ENCODE data around the gene CBLC.

Gene CBLC

DNA sequence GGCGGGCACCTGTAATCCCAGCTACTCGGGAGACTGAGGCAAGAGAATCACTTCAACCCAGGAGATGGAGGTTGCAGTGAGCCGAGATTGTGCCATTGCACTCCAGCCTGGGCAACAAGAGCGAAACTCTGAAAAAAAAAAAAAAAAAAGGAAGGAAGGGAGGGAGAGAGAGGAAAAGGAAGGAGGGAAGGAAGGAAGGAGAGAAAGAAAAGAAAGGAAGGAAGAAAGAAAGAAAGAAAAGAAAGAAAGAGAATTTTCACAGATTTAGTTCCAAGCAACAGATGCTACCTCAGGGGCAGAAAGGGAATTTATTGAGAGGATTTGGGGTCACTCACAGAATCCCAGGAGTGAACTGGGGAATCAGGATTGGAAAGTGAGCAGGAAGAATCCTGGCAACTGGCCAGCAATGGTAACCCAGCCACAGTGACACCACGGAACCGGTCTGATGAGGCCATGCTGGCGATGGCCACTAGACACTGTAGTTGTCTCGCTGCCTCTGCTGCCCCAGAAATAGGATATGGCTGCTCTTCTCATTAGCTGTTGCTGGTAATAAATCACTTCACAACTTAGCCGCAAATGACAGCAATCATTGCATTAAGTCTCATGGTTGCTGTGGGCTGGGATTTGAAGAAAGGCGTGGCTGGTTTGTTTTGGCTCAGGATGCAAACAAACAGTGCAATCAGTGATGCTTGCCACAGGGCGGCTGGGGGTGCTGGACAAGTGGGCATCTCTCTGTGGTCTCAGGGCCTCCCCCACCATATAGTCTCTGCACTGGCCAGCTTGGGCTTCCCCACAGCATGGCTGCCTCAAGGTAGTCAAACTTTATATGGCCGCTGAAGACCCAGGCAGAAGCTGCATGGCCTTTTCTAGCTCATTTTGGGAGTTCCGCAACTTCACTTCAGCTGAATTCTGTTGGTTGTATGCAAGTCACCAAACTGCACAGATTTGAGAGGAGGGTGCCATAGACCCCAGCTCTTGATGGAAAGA is 26.0 kb downstream of the CBLC start:
- DNase-seq: no peak

DNA sequence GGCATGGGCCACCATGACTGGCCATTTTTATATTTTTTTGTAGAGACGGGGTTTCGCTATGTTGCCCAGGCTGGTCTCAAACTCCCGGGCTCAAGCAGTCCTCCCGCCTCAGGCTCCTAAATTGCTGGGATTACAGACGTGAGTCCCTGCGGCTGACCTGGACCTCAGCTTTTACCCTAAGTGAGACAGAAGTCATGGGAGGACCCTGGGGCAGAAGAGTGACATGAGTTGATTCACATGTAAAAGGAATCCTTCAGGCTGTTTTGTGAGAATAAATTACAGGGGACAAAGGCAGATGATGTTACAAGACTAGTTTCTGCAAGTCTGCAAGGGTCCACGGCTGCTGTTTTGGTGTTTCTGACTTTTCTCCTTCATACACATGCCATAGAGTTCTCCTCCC is 28.6 kb downstream of the CBLC start:
- DNase-seq: no peak

DNA sequence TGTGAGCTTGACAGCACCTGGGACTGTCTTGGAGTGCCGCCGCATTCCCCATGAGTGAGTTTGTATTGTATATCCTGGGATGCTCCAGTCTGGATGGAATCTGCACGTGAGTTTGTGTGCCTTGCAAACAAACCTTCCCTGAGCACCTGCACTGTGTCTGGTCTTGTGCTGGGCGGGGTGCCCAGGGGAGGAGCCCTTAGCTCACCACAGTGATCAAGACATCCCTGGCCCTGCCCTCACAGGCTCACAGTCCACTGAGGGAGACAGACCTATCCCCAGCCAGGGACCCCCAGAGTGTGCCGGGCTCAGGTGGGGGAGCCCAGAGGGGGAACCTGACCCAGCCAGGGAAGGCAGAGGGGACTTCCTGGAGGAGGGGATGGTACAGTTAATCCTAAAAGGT is 29.5 kb downstream of the CBLC start:
- DNase-seq: no peak

DNA sequence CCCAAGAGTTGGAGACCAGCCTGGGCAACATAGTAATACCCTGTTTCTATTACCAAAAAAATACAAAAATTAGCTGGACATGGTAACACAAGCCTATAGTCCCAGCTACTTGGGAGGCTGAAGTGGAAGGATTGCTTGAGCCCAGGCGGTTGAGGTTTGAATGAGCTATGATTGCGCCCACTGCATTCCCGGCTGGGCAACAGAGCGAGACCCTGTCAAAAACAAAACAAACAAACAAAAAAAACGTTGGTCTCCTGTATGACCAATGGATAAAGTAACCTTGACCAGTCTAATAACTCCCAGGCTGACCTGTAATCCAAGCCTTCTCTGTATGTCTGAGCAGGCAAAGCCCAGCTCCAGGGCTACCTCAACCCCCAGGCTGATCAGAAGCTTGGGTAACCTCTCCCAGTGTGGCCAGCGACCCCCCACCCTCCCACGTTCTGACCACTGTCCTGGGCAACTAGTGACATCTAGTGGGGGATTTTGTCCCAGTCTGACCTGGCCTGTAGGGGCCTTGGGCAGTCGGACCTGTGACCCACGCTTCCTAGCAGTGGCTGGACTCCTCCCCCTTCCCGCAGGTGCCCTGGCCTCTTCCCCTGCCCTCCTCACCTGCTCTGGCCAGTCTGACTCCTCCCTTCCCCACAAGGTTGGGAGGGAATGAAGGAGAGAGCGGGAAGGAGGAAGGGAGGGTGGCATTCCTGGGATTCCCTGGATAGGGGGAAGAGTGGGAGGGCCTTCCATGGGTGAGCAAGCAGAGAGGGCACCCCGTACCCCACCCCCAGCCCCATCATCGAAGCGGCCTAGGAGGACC is 30.2 kb downstream of the CBLC start:
- DNase-seq: peak in 1 of 2 experiments; percentile 12

DNA sequence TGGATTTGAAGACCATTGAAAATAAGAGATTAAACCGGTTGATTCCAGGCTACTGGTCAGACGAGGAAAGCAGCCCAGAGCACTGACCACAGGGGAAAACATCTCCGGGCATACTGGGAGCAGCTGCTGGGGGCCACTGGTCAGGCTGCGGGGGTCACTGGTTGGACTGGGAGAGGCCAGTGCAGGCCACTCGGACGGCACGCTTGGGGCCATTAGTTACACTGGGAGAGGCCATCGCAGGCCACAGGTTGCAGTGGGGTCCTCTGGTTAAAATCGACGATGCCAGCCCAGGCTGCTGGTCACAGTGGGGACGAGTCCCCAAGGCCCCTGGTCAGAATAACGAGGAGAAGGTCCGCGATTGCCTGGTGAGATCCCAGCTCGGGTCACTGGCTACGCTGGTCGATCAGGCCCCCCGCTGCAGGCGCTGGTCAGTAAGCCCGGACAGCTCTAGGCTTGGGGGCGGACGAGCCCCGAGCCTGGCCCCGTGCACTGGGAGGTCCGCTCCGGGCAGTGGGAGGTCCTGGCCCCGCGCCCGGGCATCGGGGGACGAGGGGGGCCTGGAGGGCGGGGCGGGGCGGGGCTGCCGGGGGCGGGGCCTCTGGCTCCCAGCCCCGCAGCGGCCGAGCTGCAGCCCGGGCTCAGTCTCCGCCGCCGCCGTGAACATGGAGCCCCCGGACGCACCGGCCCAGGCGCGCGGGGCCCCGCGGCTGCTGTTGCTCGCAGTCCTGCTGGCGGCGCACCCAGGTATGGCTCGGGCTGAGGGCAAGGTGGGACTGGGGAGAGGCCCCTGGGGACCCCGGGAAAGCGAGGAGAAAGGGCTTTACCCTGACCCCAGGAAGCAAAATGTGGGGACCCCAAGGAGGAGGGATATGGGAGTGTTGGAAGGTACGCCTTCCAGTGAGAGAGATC is 31.0 kb downstream of the CBLC start, which contains the start of gene BCAM:
Gene BCAM (plus strand): TSS at position 641 of the 909 bp plus-strand sequence. CDS start 22 bp downstream, at position 663.
- no peak for DNase-seq

DNA sequence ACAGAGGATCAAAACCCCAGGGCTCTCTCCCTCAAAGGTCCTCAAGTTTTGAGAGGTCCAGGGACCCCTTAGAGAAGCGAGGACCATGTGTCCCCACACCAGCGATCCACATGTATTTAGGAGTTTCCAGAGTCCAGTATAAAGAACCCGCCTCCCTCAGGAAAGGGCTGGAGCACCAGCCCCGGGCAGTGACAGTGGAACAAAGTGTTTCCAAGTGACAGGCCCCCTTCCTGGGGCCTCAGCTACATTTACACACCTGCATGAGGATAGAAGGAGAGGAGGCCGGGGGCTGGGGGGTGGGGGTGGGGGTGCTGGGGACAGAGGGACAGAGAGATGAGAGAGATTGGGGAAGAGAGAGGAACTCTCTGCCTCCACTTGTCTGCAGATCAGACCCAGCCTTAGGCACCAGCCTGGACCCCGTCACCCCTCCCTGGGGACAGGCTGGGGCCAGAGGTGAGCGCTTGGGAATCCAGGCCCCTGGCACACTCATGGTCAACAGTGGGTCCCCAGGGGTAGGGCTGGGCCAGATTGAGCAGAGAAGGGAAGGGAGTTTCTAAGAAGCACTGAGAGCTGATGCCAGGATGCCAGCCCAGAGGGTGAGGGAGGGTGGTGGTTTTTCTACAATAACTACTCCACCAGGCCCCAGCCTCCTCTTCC is 32.0 kb downstream of the CBLC start:
- no peak for DNase-seq

DNA sequence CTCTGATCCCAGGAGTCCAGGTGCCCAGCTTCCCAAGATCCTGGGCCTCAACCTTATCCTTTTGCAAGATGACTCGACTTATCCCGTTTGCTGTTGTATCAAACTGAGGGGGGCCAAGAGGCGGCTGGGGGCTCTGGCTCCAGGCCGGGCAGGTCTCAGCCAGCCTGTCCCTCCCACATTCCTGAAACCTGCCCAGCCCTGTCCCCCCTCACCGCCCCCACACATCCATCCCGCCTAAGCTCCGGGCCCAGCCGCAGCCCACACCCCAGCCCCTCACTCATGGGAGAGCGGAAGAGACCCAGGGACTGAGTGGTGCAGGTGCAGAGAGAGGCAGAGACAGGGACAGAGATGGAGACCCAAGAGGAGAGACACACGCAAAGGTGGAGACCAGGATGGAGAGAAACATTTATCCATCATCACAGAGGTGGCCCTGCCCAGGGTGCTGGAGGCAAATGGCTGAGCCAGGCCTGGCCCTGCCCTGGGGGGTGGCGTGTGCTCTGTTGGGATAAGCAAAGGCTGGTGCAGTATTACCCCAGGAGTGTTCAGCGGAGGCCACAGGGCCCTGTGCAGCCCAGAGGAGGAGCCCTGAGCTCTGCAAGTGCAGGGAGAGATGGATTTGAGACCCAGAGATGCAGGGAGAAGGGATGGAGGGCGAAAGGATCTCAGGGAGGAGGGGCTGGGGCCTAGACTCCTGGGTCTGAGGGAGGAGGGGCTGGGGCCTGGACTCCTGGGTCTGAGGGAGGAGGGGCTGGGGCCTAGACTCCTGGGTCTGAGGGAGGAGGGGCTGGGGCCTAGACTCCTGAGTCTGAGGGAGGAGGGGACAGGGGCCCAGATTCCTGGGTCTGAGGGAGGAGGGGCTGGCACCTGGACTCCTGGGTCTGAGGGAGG is 32.8 kb downstream of the CBLC start:
- no peak for DNase-seq

DNA sequence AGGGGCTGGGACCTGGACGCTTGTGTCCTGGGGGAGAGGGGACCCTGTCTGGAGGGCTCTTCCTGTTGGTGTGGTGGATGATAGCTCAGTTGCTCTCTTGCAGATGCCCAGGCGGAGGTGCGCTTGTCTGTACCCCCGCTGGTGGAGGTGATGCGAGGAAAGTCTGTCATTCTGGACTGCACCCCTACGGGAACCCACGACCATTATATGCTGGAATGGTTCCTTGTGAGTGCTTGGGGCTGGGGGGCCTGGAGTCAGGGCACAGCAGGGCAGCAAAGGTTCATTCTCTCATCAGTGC is 33.4 kb downstream of the CBLC start:
- DNase-seq: no peak

DNA sequence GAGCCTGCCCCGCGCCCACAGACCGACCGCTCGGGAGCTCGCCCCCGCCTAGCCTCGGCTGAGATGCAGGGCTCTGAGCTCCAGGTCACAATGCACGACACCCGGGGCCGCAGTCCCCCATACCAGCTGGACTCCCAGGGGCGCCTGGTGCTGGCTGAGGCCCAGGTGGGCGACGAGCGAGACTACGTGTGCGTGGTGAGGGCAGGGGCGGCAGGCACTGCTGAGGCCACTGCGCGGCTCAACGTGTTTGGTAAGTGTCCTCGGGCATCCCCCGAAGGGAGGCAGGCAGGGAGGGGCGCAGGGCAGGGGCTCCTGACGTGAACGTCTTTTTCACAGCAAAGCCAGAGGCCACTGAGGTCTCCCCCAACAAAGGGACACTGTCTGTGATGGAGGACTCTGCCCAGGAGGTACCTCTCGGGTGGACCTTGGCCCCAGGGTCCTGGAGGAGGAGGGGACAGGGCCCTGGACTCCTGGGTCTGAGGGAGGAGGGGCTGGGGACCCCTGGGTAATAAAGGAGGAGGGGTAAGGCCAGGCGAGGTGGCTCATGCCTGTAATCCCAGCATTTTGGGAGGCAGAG is 34.5 kb downstream of the CBLC start:
- DNase-seq: no peak

DNA sequence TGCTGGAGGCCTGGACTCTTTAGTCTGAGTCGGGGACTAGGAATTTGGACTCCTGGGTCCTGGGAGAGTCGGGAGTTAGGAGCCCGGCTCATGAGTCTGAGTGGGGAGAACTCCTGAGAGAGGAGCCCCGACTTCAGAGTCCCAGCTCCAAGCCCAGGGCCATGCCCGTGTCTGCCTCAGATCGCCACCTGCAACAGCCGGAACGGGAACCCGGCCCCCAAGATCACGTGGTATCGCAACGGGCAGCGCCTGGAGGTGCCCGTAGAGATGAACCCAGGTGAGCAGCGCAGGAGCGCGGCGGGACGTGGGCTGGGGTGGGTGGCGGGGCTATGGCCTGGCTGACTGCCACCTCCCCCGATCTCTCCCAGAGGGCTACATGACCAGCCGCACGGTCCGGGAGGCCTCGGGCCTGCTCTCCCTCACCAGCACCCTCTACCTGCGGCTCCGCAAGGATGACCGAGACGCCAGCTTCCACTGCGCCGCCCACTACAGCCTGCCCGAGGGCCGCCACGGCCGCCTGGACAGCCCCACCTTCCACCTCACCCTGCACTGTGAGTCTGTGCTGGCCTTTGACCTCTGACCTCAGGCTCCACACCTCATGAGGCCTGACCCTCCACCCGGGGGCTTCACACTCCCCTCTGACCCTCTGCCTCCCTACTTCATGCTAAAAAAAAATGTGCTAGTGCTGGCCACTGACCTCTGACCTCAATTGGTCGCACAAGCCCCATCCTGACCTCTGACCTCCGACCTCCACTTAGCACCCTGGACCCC is 35.6 kb downstream of the CBLC start:
- DNase-seq: no peak

DNA sequence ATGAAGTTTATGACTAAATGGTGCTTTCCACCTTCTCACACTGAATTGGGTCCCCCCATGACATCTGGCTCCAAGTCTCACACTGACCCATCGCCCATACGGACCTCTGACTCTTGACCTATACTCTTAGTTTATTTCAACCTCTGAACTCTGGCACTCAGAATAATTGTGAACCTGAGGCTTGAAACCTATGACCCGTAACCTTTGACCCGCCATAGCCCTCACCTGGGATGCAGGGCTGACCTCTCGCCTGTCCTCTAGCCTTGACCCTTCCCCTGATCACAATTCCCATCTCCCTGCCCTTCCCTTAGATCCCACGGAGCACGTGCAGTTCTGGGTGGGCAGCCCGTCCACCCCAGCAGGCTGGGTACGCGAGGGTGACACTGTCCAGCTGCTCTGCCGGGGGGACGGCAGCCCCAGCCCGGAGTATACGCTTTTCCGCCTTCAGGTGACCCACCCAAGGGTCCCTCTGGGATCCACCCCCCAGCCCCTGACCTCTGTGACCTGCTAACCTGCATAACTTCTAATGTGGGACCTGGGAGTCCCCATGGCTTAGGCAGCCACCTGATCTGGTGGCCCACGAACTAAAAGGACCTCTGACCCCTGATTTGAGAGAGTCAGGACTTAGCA is 36.3 kb downstream of the CBLC start:
- DNase-seq: no peak

DNA sequence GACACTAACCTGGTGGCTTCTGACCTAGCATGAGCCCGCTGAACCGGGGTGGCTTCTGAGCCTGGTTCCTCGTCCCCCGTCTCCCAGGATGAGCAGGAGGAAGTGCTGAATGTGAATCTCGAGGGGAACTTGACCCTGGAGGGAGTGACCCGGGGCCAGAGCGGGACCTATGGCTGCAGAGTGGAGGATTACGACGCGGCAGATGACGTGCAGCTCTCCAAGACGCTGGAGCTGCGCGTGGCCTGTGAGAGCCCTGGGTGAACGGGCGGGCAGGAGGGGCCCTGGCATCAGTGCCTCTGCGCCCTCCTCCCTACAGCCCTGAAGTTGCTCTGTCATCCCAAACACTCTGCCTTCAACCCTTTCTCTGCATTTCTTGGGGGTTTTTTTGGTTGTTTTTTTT is 36.8 kb downstream of the CBLC start:
- DNase-seq: no peak

DNA sequence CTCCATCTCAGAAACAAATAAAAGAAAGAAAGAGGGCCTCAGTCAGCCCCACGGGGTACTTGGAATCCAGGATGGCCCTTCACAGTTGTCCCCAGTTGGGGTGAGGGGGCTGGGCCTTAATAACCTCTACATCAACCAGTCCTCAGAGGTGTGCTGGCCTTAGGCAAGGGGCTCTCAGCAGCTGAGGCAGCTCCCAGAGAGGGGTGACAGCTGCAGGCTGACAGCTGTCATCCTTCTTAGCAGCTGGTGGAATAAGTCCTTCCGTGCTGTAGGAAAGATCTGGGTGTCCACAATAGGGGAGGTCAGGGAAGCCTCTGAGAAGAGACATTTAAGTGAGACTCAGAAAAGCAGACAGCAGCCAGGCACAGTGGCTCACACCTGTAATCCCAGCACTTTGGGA is 38.6 kb downstream of the CBLC start:
- no peak for DNase-seq

DNA sequence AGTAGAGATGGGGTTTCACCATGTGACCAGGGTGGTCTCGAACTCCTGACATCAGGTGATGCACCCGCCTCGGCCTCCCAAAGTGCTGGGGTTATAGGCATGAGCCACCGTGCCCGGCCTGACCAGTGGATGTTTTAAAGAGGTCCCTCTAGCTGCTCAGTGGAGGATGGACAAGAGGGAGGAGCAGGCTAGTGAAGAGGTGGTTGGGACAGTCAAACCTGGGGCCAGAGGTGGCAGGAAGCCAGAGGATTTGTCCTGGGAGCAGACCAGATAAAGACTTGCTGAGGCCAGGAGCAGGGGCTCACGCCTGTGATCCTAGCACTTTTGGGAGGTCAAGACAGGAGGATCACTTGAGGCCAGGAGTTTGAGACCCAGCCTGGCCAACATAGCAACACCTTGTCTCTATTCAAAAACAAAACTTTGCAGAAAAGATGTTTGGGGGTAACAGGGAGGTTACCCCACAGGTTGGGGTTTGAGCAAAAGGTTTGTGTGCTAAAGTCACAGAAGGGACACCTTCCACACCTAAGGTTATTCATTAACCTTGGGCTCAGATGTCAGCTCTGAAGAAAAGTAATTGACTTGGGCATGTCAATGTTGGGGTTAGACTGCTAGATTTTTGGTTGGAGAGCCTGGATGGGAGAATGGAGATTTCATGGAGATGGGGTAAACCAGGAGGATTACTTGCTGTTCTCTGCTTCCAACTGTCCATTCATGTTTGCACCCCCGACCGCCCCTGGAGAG is 40.2 kb downstream of the CBLC start:
- no peak for DNase-seq

DNA sequence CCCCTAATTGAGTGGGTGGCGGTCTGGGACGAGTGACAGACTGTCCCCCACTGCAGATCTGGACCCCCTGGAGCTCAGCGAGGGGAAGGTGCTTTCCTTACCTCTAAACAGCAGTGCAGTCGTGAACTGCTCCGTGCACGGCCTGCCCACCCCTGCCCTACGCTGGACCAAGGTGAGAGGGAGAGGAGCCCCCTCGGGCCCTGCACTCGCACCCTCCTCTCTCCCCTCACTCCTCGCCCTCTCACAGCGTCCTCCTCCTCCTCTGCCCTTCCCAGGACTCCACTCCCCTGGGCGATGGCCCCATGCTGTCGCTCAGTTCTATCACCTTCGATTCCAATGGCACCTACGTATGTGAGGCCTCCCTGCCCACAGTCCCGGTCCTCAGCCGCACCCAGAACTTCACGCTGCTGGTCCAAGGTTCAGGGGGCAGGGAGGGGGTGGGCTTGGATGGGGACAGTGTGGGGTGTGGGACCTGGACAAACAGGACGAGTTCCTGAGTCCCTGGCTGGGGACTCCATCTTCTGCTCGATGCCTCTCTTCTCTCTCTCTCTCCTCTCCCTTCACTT is 40.9 kb downstream of the CBLC start:
- DNase-seq: no peak

DNA sequence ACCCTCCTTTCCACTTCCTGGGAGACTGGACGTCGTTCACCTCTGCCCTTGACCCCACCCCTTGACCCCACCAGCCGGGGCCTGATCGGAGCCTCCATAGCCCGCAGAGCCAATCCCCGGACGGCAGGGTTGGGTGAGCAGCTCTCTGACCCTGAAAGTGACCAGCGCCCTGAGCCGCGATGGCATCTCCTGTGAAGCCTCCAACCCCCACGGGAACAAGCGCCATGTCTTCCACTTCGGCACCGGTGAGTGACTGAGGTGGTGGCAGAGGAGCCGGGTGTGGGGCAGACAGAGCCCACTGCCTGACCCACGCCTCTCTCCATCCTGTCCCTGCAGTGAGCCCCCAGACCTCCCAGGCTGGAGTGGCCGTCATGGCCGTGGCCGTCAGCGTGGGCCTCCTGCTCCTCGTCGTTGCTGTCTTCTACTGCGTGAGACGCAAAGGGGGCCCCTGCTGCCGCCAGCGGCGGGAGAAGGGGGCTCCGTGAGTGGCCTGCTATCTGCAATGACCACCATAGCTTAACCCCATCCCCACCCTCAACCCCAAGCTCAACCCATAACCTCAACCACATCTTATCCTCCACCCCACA is 41.6 kb downstream of the CBLC start:
- DNase-seq: no peak

DNA sequence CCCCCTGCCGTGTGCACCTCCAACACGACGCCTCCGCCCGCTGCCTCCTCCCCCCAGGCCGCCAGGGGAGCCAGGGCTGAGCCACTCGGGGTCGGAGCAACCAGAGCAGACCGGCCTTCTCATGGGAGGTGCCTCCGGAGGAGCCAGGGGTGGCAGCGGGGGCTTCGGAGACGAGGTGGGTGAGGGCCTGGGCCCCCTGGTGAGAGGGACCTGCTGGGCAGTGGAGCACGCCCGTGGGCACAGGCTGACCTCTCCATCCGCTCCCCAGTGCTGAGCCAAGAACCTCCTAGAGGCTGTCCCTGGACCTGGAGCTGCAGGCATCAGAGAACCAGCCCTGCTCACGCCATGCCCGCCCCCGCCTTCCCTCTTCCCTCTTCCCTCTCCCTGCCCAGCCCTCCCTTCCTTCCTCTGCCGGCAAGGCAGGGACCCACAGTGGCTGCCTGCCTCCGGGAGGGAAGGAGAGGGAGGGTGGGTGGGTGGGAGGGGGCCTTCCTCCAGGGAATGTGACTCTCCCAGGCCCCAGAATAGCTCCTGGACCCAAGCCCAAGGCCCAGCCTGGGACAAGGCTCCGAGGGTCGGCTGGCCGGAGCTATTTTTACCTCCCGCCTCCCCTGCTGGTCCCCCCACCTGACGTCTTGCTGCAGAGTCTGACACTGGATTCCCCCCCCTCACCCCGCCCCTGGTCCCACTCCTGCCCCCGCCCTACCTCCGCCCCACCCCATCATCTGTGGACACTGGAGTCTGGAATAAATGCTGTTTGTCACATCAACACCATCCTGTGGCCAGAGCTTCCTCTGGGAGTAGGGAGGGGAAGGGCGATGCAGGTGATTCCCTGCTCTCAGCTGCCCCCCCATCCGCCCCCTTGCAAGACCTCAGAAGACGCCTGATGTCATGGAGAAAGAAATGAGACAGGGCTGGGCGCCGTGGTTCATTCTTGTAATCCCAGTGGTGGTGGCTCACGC is 43.2 kb downstream of the CBLC start:
- DNase-seq: no peak

Data from AML-193 (cell line).